Central memory CD8-positive, alpha-beta T cell (primary cell): ENCODE measurements around the gene POU2AF1.

Experiments used
- ATAC-seq: fragments of 150-1000 bp; cut with Tn5 transposase; replicated peaks from 2 replicates; pipeline ENCODE4 v1.10.0; 2022; ENCODE audit warnings: mild to moderate bottlenecking, moderate FRiP score, moderate number of reproducible peaks; ENCODE audit not compliant: poor library complexity, severe bottlenecking; ENCODE audit errors: extremely low read depth
- DNase-seq, 2 donors: peaks; one replicate each; pipeline ENCODE4 v3.0.0; 2021; ENCODE audit warnings: low spot score in 2 of 2
- H3K27ac Mint-ChIP-seq: one replicate; pipeline ENCODE4 v1.8.0; 2022; ENCODE audit warnings: low read depth, mild to moderate bottlenecking, moderate library complexity, mixed read lengths
- H3K27me3 Mint-ChIP-seq: one replicate; pipeline ENCODE4 v1.8.0; 2022; ENCODE audit warnings: mixed read lengths
- H3K36me3 Mint-ChIP-seq: one replicate; pipeline ENCODE4 v1.8.0; 2022; ENCODE audit warnings: mild to moderate bottlenecking, moderate library complexity, mixed read lengths; ENCODE audit not compliant: insufficient read depth
- H3K4me1 Mint-ChIP-seq: one replicate; pipeline ENCODE4 v1.8.0; 2022; ENCODE audit warnings: mixed read lengths
- H3K4me3 Mint-ChIP-seq: one replicate; pipeline ENCODE4 v1.8.0; 2022; ENCODE audit warnings: mild to moderate bottlenecking, moderate library complexity, mixed read lengths
- H3K9me3 Mint-ChIP-seq: one replicate; pipeline ENCODE4 v1.8.0; 2022; ENCODE audit warnings: mixed read lengths

Gene POU2AF1

GRCh38 chr11:111352935-111353710 lies 26.0 kb downstream of the POU2AF1 start:
- Mint-ChIP-seq H3K27me3 (no peaks in the 10 kb centered on the region), H3K9me3 (no peaks in the 10 kb centered on the region), H3K4me1 (no peaks in the 10 kb centered on the region), H3K4me3 (no peak overlapping the region), H3K27ac (no peak overlapping the region), H3K36me3 (no peaks in the 10 kb centered on the region)
- DNase-seq, result no peak
- no peak for ATAC-seq

- no peaks in the 10 kb centered on the region for H3K4me1 Mint-ChIP-seq
- no peak for ATAC-seq
- no peaks in the 10 kb centered on the region for H3K36me3 Mint-ChIP-seq
- no peak for DNase-seq
- H3K27ac Mint-ChIP-seq, result no peak overlapping the region
- H3K9me3 Mint-ChIP-seq, result no peaks in the 10 kb centered on the region
- no peak overlapping the region for H3K4me3 Mint-ChIP-seq
- peaks cover 3% of the 10 kb centered on the region for H3K27me3 Mint-ChIP-seq
Measured at GRCh38 chr11:111352231-111352746, 26.8 kb downstream of the POU2AF1 start.

- no peak overlapping the region for H3K4me3 Mint-ChIP-seq
- ATAC-seq, result no peak
Measured at GRCh38 chr11:111351374-111352055, 27.6 kb downstream of the POU2AF1 start.

GRCh38 chr11:111350811-111351210 lies 28.3 kb downstream of the POU2AF1 start:
- Mint-ChIP-seq H3K4me1 (no peaks in the 10 kb centered on the region), H3K9me3 (no peaks in the 10 kb centered on the region), H3K36me3 (no peaks in the 10 kb centered on the region), H3K4me3 (no peak overlapping the region), H3K27me3 (peaks cover 17% of the 10 kb centered on the region), H3K27ac (no peak overlapping the region)
- ATAC-seq (no peak), DNase-seq (no peak)

More at GRCh38 chr11:111351374-111352055, 27.6 kb downstream of the POU2AF1 start:
- no peaks in the 10 kb centered on the region for H3K36me3 Mint-ChIP-seq
- no peak for DNase-seq
- H3K27me3 Mint-ChIP-seq, result peaks cover 10% of the 10 kb centered on the region
- no peaks in the 10 kb centered on the region for H3K4me1 Mint-ChIP-seq
- H3K9me3 Mint-ChIP-seq, result no peaks in the 10 kb centered on the region
- H3K27ac Mint-ChIP-seq, result no peak overlapping the region

GRCh38 chr11:111349191-111349695 lies 29.8 kb downstream of the POU2AF1 start:
- no peaks in the 10 kb centered on the region for H3K9me3 Mint-ChIP-seq
- no peak overlapping the region for H3K27ac Mint-ChIP-seq
- no peaks in the 10 kb centered on the region for H3K4me1 Mint-ChIP-seq
- peaks cover 22% of the 10 kb centered on the region for H3K27me3 Mint-ChIP-seq
- no peak overlapping the region for H3K4me3 Mint-ChIP-seq
- no peaks in the 10 kb centered on the region for H3K36me3 Mint-ChIP-seq
- ATAC-seq, result no peak
- DNase-seq, result no peak

- ATAC-seq (no peak), DNase-seq (no peak)
- H3K27me3 Mint-ChIP-seq, result peaks cover 22% of the 10 kb centered on the region
- H3K27ac Mint-ChIP-seq, result no peak overlapping the region
- no peaks in the 10 kb centered on the region for H3K9me3 Mint-ChIP-seq
- H3K4me3 Mint-ChIP-seq, result no peak overlapping the region
- no peaks in the 10 kb centered on the region for H3K4me1 Mint-ChIP-seq
- H3K36me3 Mint-ChIP-seq, result no peaks in the 10 kb centered on the region
Measured at GRCh38 chr11:111348147-111348546, 30.9 kb downstream of the POU2AF1 start.

GRCh38 chr11:111347723-111348115 lies 31.4 kb downstream of the POU2AF1 start:
- no peak for DNase-seq
- Mint-ChIP-seq H3K4me1 (no peaks in the 10 kb centered on the region), H3K27me3 (peaks cover 22% of the 10 kb centered on the region), H3K36me3 (no peaks in the 10 kb centered on the region), H3K4me3 (no peak overlapping the region), H3K27ac (no peak overlapping the region), H3K9me3 (no peaks in the 10 kb centered on the region)
- ATAC-seq, result no peak

GRCh38 chr11:111347002-111347722 lies 31.9 kb downstream of the POU2AF1 start:
- DNase-seq, result no peak
- H3K4me1 Mint-ChIP-seq, result no peaks in the 10 kb centered on the region

GRCh38 chr11:111344032-111344431 lies 35.0 kb downstream of the POU2AF1 start:
- H3K4me1 Mint-ChIP-seq, result no peaks in the 10 kb centered on the region
- peaks cover 22% of the 10 kb centered on the region for H3K27me3 Mint-ChIP-seq
- H3K27ac Mint-ChIP-seq, result no peak overlapping the region
- no peak for DNase-seq
- ATAC-seq, result no peak
- H3K4me3 Mint-ChIP-seq, result no peak overlapping the region
- H3K36me3 Mint-ChIP-seq, result no peaks in the 10 kb centered on the region
- H3K9me3 Mint-ChIP-seq, result peaks cover 6% of the 10 kb centered on the region

More at GRCh38 chr11:111347002-111347722, 31.9 kb downstream of the POU2AF1 start:
- ATAC-seq, result no peak
- Mint-ChIP-seq H3K36me3 (no peaks in the 10 kb centered on the region), H3K4me3 (no peak overlapping the region), H3K27me3 (peaks cover 22% of the 10 kb centered on the region), H3K27ac (no peak overlapping the region), H3K9me3 (no peaks in the 10 kb centered on the region)

GRCh38 chr11:111342329-111342728 lies 36.7 kb downstream of the POU2AF1 start:
- ATAC-seq (no peak), DNase-seq (no peak)
- Mint-ChIP-seq H3K27me3 (peaks cover 31% of the 10 kb centered on the region), H3K4me1 (no peaks in the 10 kb centered on the region), H3K27ac (no peak overlapping the region), H3K9me3 (peaks cover 6% of the 10 kb centered on the region), H3K36me3 (no peaks in the 10 kb centered on the region), H3K4me3 (no peak overlapping the region)

- no peak for DNase-seq
- H3K4me3 Mint-ChIP-seq, result no peak overlapping the region
- peaks cover 6% of the 10 kb centered on the region for H3K9me3 Mint-ChIP-seq
- no peaks in the 10 kb centered on the region for H3K4me1 Mint-ChIP-seq
- H3K27ac Mint-ChIP-seq, result no peak overlapping the region
- peaks cover 25% of the 10 kb centered on the region for H3K27me3 Mint-ChIP-seq
- no peak for ATAC-seq
- no peaks in the 10 kb centered on the region for H3K36me3 Mint-ChIP-seq
Measured at GRCh38 chr11:111339758-111340388, 39.2 kb downstream of the POU2AF1 start.
